22Rv1 (cell line): ENCODE results near the gene KRTAP6-3.

Source experiments
- H3K27ac ChIP-seq: fragments of 450-650 bp; 2 replicates; pipeline ENCODE4 v1.5.1; 2017
- ZFX ChIP-seq: fragments of 450-650 bp; IDR thresholded peaks from 2 replicates; pipeline ENCODE4 v1.6.1; 2017; ENCODE audit warnings: antibody characterized with exemption, borderline replicate concordance
- TF ChIP-seq, protein P1 (sequence below): fragments of 450-650 bp; IDR thresholded peaks from 2 replicates; pipeline ENCODE4 v1.5.1; 2017; ENCODE audit warnings: mild to moderate bottlenecking

KRTAP6-3 gene

DNA sequence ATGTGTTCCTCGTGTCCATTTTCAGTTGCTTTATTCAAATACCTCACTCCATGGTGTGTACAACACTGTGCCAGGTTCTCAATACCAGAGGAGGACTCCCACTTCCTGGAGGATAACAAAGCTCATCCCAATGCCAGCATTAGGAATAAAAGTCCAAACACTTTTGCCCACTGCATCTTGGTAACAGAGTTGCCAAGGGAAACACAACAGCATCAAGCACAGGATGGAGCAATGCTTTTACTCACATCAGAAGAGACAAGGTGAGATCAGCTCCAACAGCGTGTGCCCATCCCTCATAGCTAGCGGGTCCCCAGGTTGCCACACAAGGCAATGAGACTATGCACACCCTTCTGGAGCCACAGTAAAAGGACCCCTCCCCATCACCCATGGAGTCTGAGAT lies 31.1 kb downstream of the KRTAP6-3 start:
- TF ChIP-seq, protein P1, sequence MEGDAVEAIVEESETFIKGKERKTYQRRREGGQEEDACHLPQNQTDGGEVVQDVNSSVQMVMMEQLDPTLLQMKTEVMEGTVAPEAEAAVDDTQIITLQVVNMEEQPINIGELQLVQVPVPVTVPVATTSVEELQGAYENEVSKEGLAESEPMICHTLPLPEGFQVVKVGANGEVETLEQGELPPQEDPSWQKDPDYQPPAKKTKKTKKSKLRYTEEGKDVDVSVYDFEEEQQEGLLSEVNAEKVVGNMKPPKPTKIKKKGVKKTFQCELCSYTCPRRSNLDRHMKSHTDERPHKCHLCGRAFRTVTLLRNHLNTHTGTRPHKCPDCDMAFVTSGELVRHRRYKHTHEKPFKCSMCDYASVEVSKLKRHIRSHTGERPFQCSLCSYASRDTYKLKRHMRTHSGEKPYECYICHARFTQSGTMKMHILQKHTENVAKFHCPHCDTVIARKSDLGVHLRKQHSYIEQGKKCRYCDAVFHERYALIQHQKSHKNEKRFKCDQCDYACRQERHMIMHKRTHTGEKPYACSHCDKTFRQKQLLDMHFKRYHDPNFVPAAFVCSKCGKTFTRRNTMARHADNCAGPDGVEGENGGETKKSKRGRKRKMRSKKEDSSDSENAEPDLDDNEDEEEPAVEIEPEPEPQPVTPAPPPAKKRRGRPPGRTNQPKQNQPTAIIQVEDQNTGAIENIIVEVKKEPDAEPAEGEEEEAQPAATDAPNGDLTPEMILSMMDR = no peak
- no peak for TF ChIP-seq ZFX
- H3K27ac ChIP-seq = no peak overlapping the region

DNA sequence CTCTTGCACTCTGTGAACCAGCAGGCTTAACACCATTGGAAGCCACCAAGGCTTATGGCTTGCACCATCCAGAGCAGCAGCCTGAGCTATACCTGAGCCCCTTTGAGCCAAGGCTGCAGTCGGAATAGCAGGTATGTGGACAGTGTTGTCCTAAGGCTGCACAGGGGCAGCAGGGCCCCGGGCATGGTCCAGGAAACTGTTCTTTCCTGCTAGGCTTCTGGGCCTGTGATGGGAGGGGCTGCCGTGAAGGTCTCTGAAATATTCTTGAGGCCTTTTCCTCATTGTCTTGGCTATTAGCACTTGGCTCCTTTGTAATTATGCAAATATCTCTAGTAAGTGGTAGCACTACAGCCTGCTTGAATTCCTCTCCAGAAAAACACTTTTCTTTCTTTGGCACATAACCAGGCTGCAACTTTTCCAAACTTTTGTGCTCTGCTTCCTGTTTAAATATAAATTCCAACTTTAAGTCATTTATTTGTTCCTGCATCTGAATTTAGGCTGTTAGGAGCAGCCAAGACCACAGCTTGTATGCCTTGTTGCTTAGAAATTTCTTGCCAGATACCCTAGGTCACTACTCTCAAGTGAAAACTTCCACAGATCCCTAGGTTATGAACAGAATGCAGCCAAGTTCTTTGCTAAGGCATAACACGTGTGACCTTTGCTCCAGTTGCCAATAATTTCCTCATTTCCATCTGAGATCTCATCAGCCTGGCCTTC lies 33.4 kb downstream of the KRTAP6-3 start:
- no peak overlapping the region for H3K27ac ChIP-seq
- no peak for TF ChIP-seq ZFX
- TF ChIP-seq, protein P1 = no peak

DNA sequence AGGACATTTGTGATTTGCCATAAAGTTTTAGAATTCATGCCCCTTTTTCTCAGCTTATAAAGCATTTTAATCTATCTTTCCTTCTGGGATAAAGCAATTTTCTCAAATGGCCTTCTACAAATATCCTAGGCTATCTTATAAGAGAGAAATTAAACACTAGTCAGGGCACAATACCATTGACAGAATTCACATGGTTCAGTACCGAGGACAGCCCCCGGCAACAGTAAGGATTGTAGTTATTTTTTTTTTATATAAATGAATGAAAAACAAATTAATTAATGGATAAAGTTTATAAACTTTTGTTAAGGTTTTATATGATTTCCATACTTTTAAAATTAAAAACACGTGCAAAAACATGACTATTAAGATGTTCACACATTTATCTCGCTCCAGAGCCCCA lies 35.9 kb downstream of the KRTAP6-3 start:
- no peak overlapping the region for H3K27ac ChIP-seq
- TF ChIP-seq, protein P1 = no peak
- TF ChIP-seq ZFX = no peak

DNA sequence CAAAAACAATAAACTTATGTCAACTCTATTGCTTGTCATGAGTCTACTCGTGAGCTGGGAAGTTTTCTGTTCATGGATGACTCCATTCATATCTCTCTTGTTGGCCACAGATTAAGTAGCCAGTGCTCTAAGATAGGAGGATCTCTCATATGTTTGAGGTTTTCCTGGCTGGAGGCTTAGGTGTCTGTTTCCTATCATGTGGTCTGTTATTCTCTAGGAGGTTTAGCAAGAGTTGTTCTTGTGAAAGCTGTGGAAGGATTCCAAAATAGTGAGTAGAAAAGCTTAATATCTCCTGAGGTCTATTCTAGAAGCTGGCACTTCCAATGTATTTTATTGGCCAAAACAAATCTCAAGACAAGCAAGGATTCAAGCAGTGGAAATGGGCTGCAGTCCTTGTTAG lies 37.0 kb downstream of the KRTAP6-3 start:
- no peak overlapping the region for H3K27ac ChIP-seq
- TF ChIP-seq, protein P1 = no peak
- TF ChIP-seq ZFX = no peak

DNA sequence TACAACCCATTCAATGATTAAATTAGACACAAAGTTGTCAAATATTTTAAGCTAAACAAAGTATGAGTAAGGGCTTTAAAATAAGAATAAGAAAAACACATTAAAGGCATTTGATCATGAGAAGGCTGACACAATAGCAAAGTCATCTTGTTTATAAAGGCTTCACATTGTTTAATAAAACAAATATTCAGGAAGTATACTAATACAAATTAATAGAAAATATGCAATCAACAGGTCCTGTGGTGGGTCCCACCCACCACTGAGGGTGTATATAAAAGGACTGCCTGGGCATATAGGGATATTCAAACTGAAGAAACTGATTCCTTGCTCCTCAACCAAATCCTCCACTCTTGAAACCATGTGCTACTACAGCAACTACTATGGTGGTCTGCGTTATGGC lies 42.7 kb downstream of the KRTAP6-3 start, which contains the start of gene KRTAP20-2:
Gene KRTAP20-2 (plus strand): TSS at position 301 of the 400 bp plus-strand sequence. CDS start 58 bp downstream, at position 359.
- H3K27ac ChIP-seq = no peak within 1 kb of the TSS
- no peak for TF ChIP-seq ZFX
- TF ChIP-seq, protein P1 = no peak

DNA sequence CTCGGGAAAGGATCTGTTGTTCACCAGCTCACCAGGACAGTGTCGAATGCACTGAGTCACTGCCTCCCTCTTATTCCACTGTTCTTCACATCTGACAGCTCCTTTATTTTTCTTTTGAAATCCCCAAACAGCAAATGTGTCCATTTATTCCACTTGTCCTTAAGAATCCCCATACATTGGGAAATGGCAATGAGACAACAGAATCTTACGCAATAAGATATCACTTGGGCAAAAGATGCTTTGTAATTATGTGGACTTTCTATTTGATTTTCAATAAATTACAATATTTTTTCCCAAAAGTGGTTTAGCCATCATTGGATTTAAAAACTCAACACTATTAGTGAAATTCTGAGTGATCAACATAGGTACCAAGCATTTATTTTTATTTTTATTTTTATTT lies 46.4 kb downstream of the KRTAP6-3 start:
- no peak overlapping the region for H3K27ac ChIP-seq
- no peak for TF ChIP-seq ZFX
- TF ChIP-seq, protein P1 = no peak

DNA sequence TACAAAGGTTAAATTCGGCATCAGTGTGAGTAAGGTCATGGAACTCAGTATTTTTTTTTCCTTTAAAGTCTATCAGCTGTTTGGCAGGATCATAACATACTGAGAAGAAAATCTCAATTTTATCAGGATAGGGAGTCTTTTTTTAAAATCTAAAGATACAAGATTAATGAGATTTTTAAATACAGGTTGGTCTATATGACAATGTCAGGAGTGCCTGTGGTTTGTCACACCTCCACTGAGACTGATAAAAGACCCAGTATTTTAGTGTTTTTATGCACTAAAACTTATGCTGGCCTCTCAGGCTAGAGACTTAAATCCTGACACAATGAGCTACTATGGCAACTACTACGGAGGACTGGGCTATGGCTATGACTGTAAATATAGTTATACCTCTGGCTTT lies 50.3 kb downstream of the KRTAP6-3 start, which contains the start of gene KRTAP20-3:
Gene KRTAP20-3 (plus strand): TSS at position 301 of the 400 bp plus-strand sequence.
- TF ChIP-seq, protein P1 = no peak
- TF ChIP-seq ZFX = no peak
- H3K27ac ChIP-seq = no peak within 1 kb of the TSS
